Muscle layer of colon (tissue), 2 donors: ENCODE data around the gene CACNA1A.

Experiments
- H3K27ac ChIP-seq: one replicate; pipeline ENCODE4 v1.7.0; 2013; ENCODE audit warnings: low read depth, mild to moderate bottlenecking, low read length, moderate library complexity
- H3K27me3 ChIP-seq, 2 donors: one replicate each; pipeline ENCODE4 v1.7.0; 2013; ENCODE audit warnings: low read length in 2 of 2, mild to moderate bottlenecking in 2 of 2; ENCODE audit not compliant: insufficient read depth in 2 of 2, control insufficient read depth in 1 of 2
- H3K36me3 ChIP-seq: one replicate; pipeline ENCODE4 v1.7.0; 2013; ENCODE audit warnings: mild to moderate bottlenecking, low read length; ENCODE audit not compliant: insufficient read depth
- H3K4me1 ChIP-seq: one replicate; pipeline ENCODE4 v1.7.0; 2013; ENCODE audit warnings: mild to moderate bottlenecking, low read length; ENCODE audit not compliant: insufficient read depth
- H3K4me3 ChIP-seq, 2 donors: one replicate each; pipeline ENCODE4 v1.7.0; 2013; ENCODE audit warnings: low read length in 2 of 2, low read depth in 1 of 2, mild to moderate bottlenecking in 1 of 2, moderate library complexity in 1 of 2
- H3K9ac ChIP-seq: one replicate; pipeline ENCODE4 v1.7.0; 2013; ENCODE audit warnings: low read length
- H3K9me3 ChIP-seq: one replicate; pipeline ENCODE4 v1.7.0; 2013; ENCODE audit warnings: mild to moderate bottlenecking, low read length
- donor health status: abdominal sarcoma.
- donor health status: Adenocarcinoma of cecum.

CACNA1A gene

GRCh38 chr19:13328241-13328640 lies 178.0 kb downstream of the CACNA1A start:
- Histone ChIP-seq H3K4me1 (no peaks in the 10 kb centered on the region), H3K4me3 (no peak overlapping the region), H3K27ac (no peak overlapping the region)

GRCh38 chr19:13319526-13319925 lies 186.8 kb downstream of the CACNA1A start:
- no peaks in the 10 kb centered on the region for H3K9me3 ChIP-seq
- H3K27me3 ChIP-seq: no peaks in the 10 kb centered on the region
- no peak overlapping the region for H3K9ac ChIP-seq
- H3K36me3 ChIP-seq: no peaks in the 10 kb centered on the region
- no peak overlapping the region for H3K27ac ChIP-seq
- no peak overlapping the region for H3K4me3 ChIP-seq
- no peaks in the 10 kb centered on the region for H3K4me1 ChIP-seq

More at GRCh38 chr19:13328241-13328640, 178.0 kb downstream of the CACNA1A start:
- Histone ChIP-seq H3K27me3 (no peaks in the 10 kb centered on the region), H3K9me3 (no peaks in the 10 kb centered on the region), H3K36me3 (no peaks in the 10 kb centered on the region), H3K9ac (no peak overlapping the region)

- no peak overlapping the region for H3K27ac ChIP-seq
- H3K36me3 ChIP-seq: no peaks in the 10 kb centered on the region
- no peak overlapping the region for H3K4me3 ChIP-seq
- H3K4me1 ChIP-seq: no peaks in the 10 kb centered on the region
- no peaks in the 10 kb centered on the region for H3K9me3 ChIP-seq
- no peak overlapping the region for H3K9ac ChIP-seq
- no peaks in the 10 kb centered on the region for H3K27me3 ChIP-seq
These were observed 188.1 kb downstream of the CACNA1A start for GRCh38 chr19:13318190-13318589.

GRCh38 chr19:13315495-13315894 lies 190.8 kb downstream of the CACNA1A start:
- H3K36me3 ChIP-seq: no peaks in the 10 kb centered on the region
- H3K27me3 ChIP-seq: no peaks in the 10 kb centered on the region
- H3K27ac ChIP-seq: no peak overlapping the region
- no peaks in the 10 kb centered on the region for H3K9me3 ChIP-seq
- no peaks in the 10 kb centered on the region for H3K4me1 ChIP-seq
- no peak overlapping the region for H3K4me3 ChIP-seq
- no peak overlapping the region for H3K9ac ChIP-seq

- H3K9me3 ChIP-seq: no peaks in the 10 kb centered on the region
- no peaks in the 10 kb centered on the region for H3K36me3 ChIP-seq
- no peak overlapping the region for H3K9ac ChIP-seq
- H3K4me3 ChIP-seq: no peak overlapping the region
- H3K27me3 ChIP-seq: no peaks in the 10 kb centered on the region
- no peak overlapping the region for H3K27ac ChIP-seq
- no peaks in the 10 kb centered on the region for H3K4me1 ChIP-seq
These were observed 191.5 kb downstream of the CACNA1A start for GRCh38 chr19:13314761-13315160.

GRCh38 chr19:13313875-13314274 lies 192.4 kb downstream of the CACNA1A start:
- Histone ChIP-seq H3K36me3 (no peaks in the 10 kb centered on the region), H3K4me3 (no peak overlapping the region), H3K9ac (no peak overlapping the region), H3K27ac (no peak overlapping the region), H3K27me3 (no peaks in the 10 kb centered on the region), H3K4me1 (no peaks in the 10 kb centered on the region), H3K9me3 (no peaks in the 10 kb centered on the region)

GRCh38 chr19:13309864-13310263 lies 196.4 kb downstream of the CACNA1A start:
- Histone ChIP-seq H3K4me1 (no peaks in the 10 kb centered on the region), H3K4me3 (no peak overlapping the region), H3K27me3 (no peaks in the 10 kb centered on the region), H3K36me3 (no peaks in the 10 kb centered on the region), H3K27ac (no peak overlapping the region), H3K9me3 (no peaks in the 10 kb centered on the region), H3K9ac (no peak overlapping the region)

GRCh38 chr19:13303381-13304129 lies 202.7 kb downstream of the CACNA1A start:
- H3K9me3 ChIP-seq: no peaks in the 10 kb centered on the region
- no peak overlapping the region for H3K27ac ChIP-seq
- peaks cover 14 to 34% of the 10 kb centered on the region in 2 donors for H3K27me3 ChIP-seq

GRCh38 chr19:13302526-13303270 lies 203.6 kb downstream of the CACNA1A start:
- no peak overlapping the region for H3K9ac ChIP-seq
- H3K27me3 ChIP-seq: peaks cover 14 to 34% of the 10 kb centered on the region in 2 donors
- no peaks in the 10 kb centered on the region for H3K4me1 ChIP-seq
- H3K27ac ChIP-seq: no peak overlapping the region
- no peaks in the 10 kb centered on the region for H3K36me3 ChIP-seq
- H3K4me3 ChIP-seq: no peak overlapping the region
- no peaks in the 10 kb centered on the region for H3K9me3 ChIP-seq

More at GRCh38 chr19:13303381-13304129, 202.7 kb downstream of the CACNA1A start:
- H3K4me1 ChIP-seq: no peaks in the 10 kb centered on the region
- no peaks in the 10 kb centered on the region for H3K36me3 ChIP-seq
- no peak overlapping the region for H3K9ac ChIP-seq
- H3K4me3 ChIP-seq: no peak overlapping the region

GRCh38 chr19:13301627-13302334 lies 204.5 kb downstream of the CACNA1A start:
- no peaks in the 10 kb centered on the region for H3K4me1 ChIP-seq
- H3K9ac ChIP-seq: no peak overlapping the region
- H3K27ac ChIP-seq: no peak overlapping the region
- H3K36me3 ChIP-seq: no peaks in the 10 kb centered on the region
- H3K4me3 ChIP-seq: no peak overlapping the region
- H3K9me3 ChIP-seq: no peaks in the 10 kb centered on the region
- peaks cover 14 to 34% of the 10 kb centered on the region in 2 donors for H3K27me3 ChIP-seq

- no peaks in the 10 kb centered on the region for H3K36me3 ChIP-seq
- peaks cover 14 to 34% of the 10 kb centered on the region in 2 donors for H3K27me3 ChIP-seq
- no peak overlapping the region for H3K4me3 ChIP-seq
- H3K4me1 ChIP-seq: no peaks in the 10 kb centered on the region
- H3K9me3 ChIP-seq: no peaks in the 10 kb centered on the region
- no peak overlapping the region for H3K27ac ChIP-seq
- no peak overlapping the region for H3K9ac ChIP-seq
These were observed 205.8 kb downstream of the CACNA1A start for GRCh38 chr19:13300421-13301030.
